Panc1 (cell line): ENCODE data around the gene KASH5.

Experiments
- POLR2AphosphoS5 ChIP-seq: IDR thresholded peaks from 2 replicates; pipeline ENCODE4 v1.6.1; 2012; ENCODE audit warnings: mild to moderate bottlenecking, low read depth, low read length, moderate library complexity
- TCF7L2 ChIP-seq: IDR thresholded peaks from 2 replicates; pipeline ENCODE4 v1.6.1; 2011; ENCODE audit warnings: mild to moderate bottlenecking, low read depth, low read length, inconsistent platforms
- TF ChIP-seq, protein P1 (sequence below): fragments of 450-650 bp; IDR thresholded peaks from 2 replicates; pipeline ENCODE4 v1.5.1; 2017; ENCODE audit warnings: mild to moderate bottlenecking

DNA sequence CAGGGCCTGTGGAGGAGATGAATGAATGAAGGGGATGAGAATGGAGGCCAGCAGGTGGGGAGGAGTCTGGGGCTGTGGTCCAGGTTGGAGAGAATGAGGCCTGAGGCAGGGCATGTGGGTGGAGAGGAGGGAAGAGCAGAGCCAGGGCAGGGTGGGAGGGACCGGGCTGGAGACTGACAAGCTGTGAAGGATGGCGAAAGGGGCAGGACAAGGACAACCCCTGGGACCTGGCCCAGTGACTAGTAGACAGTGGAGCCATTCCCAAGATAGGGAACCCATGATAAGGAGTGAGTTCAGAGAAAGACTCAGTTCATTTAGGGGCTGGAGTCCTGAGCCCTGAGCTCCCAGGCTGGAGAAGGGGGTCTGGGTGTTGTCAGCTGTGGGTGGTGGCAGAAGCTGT is 32.2 kb downstream of the KASH5 start:
- TF ChIP-seq POLR2AphosphoS5 (no peak), TCF7L2 (no peak)
- TF ChIP-seq, protein P1, sequence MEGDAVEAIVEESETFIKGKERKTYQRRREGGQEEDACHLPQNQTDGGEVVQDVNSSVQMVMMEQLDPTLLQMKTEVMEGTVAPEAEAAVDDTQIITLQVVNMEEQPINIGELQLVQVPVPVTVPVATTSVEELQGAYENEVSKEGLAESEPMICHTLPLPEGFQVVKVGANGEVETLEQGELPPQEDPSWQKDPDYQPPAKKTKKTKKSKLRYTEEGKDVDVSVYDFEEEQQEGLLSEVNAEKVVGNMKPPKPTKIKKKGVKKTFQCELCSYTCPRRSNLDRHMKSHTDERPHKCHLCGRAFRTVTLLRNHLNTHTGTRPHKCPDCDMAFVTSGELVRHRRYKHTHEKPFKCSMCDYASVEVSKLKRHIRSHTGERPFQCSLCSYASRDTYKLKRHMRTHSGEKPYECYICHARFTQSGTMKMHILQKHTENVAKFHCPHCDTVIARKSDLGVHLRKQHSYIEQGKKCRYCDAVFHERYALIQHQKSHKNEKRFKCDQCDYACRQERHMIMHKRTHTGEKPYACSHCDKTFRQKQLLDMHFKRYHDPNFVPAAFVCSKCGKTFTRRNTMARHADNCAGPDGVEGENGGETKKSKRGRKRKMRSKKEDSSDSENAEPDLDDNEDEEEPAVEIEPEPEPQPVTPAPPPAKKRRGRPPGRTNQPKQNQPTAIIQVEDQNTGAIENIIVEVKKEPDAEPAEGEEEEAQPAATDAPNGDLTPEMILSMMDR = no peak
